CD4-positive, alpha-beta T cell treated with Interleukin-4 for 1 hour (primary cell): Measurements from ENCODE around the gene KIAA0825.

Experiments
- DNase-seq, 2 donors: peaks; one replicate each; pipeline ENCODE4 v3.0.0-alpha.2; 2020 to 2022

Gene KIAA0825

DNA sequence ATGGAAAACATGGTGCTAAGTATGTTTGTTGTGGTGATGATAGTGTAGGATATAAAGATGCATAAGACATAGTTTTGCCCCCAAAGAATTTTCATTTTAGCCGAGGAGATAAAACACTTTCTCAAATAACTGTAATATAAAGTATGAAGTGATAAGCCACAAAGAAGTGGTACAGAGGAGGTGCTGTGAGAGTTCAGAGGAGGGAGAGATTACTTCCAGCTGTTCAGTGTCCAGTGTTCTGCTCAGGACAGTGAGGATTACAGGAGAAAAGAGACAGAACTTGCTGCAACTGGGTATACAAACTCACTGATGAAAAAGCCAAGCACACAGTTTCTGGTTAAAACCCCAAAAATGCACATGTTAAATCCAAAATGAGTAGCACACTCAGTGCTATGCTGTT is 309.3 kb downstream of the KIAA0825 start:
- no peak for DNase-seq

DNA sequence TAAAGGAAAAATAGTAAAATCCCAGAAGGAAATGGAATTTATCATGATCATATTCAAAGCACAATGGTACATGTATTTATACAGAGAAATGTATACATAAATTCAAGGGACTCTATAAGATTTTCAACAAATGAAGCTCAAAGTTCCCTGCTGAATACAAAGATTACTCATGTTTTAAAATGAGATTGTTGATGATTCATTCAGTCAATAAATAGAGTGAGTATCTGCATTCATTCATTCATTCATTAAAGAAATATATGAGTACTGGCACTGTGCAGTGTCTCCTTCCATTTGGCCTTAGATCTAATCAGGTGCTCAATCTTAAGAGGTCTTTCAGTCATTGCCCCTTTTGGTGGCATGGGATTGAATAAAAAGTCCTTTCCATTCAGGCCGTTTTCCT is 310.0 kb downstream of the KIAA0825 start:
- no peak for DNase-seq

DNA sequence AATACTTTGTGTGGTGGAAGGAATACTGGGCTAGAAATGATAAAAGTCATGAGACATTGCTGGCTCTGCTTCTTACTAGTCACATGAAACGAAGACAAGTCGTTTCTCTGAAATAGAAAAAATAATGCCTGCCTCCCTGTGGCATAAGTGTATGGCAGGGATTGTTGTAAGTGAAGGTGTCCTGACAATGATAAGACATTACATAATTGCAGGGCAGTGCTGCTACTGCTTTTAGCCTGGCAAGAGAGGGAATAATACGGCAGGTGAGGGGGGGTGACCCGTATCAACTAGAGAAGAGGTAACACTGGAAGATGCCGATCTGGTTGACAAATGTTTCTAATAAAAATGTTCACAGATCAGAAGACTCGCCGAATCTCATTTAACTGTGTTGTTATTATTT is 314.3 kb downstream of the KIAA0825 start:
- DNase-seq: no peak

DNA sequence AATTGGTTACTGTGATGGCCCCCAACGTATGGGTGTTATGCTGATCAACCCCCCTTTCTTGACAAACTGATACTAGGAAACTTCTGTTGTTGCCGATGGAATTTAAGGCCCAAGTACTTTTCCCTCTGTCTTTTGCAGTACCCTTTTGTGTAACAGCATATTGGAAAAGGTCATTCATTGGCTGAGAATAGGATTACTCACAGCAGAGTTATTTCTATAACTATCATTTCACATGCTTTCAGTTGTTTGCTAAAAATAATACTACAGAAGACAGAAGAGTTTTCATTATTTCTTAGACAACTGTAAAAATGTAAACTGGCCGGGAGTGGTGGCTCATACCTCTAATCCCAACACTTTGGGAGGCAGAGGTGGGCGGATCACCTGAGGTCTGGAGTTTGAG is 329.5 kb downstream of the KIAA0825 start:
- DNase-seq: no peak

DNA sequence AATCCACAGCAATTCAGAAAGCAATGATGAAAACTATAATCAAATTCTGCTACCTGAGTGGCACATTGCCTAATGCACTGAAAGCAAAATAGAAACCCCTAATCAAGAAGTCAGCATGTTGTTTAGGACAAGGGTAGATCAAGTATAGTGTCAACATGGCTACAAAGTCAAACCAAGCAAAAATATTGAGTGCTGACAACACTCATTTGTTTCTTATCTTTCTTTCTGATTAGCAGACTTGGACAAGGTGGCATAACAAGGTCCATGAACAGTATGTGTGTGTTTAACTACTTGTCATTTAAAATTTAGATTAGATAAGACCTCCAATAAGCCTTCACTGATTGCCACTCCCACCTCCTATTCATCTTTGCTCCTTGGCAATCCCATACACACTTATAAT is 332.4 kb downstream of the KIAA0825 start:
- no peak for DNase-seq

DNA sequence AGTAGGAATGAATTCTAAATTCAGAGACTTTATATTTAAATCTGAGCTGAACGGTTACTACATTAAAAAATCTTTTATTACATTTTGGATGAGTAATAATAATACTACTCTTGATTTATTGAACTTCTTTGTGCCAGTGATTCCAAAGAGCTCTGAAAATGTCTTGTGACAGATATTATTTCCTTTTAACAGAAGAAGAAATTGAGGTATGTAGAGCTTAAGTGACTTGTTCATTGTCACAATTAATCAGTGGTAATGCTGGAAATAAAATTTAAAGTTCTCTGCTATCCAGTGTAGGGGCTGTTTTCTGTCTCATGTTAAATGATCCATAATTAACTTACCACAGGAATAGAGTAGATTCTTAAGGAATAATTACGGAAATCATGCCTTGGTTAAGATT is 335.3 kb downstream of the KIAA0825 start:
- DNase-seq: no peak

DNA sequence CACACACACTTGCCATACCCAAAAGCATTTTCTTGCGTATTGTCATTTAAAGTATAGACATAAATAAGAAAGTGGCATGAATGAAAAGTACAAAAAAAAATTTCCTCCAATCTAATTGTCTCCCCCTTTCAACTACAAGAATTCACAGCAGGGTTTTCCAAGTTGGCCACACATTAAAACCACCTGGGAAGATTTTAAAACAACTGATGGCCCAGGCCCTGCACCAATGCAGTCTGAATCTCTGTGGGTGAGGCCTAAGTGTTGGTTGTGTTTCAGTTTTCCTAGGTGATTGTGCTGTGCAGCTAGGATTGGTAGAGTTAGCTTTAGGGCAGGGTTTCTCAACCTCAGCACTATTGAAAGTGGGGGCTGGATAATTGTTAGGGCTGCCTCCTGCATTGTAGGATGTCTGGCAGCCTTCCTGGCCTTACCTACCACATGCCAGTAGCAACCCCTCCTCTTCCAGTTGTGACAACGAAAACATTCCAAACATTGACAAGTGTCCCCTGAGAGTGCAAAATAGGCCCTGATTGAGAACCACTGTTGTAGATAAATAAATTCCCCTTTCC is 337.1 kb downstream of the KIAA0825 start:
- DNase-seq: no peak

DNA sequence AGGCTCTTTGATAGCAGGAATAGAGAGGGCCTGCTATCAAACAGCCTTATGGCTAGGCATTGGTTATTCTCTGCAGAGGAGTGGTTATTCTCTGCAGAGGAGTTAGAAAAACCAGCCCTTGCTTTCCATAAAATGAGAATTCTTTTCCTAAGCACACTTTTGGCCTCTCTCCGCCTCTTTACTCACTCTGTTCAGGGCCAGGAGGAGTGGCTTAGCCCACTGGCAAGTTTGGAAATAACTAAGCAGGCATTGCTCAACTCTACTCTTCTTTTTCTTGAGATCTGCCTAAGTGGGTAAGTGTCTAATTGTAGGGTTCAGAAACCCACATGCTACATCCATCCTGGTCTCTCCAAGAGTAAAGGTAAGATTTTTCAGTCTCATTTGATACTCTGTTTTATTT is 341.7 kb downstream of the KIAA0825 start:
- DNase-seq: no peak

DNA sequence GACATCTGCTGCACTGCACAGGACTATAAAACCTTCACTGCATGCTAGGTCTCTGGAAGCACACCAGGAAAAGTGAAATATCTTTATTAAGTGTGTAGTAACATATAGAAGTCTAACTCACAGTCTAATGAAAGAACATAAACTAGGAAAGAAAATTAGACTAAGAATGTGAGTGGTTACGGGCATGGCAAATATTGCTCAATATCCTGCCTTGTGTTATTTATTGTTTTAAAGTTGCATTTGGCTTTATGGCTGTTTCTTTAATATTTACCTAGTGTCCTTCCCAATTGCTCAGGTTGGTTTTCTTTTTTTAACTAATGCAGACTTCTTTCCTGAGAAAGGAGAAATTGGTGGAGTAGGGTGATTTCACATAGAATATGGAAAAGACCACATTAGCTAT is 342.4 kb downstream of the KIAA0825 start:
- DNase-seq: no peak

DNA sequence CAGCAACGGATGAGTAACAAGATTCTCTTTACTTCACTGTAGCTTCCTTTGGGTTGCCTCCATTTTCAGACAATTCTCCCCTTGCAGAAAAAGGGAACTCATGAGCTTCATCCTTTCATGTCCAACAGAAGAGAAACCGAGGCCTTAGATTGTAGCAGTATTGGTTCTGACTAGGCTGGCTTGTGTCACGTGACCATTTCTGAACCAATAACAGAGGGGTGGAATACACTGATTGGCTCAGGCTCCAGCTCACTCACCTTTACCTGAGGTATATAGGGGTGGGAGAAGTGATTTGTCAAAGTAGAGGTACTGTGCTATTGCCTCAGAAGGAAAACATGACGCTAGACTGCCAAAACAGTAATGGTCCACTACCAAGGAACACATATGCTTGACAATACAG is 343.7 kb downstream of the KIAA0825 start:
- no peak for DNase-seq

DNA sequence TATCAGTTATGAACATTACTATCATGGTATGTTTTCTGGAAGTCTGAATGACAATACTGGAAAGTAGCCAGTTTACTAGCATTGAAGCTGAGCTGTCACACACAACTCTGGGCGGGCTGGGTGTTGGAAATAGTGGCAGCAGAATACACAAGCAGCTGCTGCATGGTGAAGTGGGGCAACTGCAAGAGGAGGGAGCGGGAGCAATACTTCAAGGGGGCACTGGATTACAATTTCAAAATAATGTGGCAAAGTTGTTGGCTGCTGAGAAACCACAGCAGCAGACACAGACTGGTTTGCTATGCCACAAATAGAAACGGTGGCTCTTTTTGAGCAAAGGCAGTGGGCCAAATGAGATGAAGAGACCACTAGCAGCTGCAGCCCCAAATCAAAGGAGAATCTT is 350.2 kb downstream of the KIAA0825 start:
- DNase-seq: no peak

DNA sequence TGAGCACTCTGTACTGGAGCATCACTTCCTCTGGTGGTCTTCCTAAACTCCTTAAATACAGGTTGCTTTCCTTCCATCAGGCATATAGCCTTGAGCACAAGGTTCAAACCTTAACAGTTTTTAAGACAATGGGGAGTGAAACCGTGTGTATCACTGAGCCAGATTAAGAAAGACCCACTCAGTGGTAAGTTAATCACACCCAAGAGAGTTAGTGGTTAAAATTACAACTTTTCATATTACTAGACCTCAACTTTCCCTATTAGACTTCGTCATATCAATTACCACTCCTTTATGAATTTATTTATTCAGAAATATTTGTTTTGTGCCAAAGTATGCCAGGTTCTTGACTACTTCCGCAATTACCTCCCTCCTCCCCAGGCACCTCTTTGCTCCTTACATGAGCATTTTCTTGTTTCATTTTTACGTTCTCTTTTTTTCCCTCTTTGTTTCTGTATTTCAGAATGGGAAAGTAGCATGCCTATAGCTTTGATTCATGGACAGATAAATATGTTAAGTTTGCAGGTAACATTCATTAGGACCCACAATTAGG is 351.0 kb downstream of the KIAA0825 start:
- no peak for DNase-seq

DNA sequence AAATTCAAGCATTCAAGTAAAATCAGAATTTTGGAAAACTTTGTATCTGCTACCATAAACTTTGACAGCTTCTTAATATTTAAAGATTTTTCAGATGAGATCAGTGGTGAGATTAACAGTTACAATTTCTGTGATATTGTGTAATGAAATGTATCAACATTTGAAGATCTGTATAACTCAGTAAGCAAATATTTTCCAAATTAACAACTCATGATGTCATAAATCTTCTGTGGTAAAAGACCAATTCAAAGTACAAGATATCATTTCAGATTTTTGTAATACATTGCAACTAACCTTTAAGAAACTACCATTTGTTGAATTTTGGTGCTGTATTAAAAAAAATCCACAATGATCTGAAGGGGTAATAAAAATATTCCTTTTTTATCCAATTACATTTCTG is 352.2 kb downstream of the KIAA0825 start:
- no peak for DNase-seq

DNA sequence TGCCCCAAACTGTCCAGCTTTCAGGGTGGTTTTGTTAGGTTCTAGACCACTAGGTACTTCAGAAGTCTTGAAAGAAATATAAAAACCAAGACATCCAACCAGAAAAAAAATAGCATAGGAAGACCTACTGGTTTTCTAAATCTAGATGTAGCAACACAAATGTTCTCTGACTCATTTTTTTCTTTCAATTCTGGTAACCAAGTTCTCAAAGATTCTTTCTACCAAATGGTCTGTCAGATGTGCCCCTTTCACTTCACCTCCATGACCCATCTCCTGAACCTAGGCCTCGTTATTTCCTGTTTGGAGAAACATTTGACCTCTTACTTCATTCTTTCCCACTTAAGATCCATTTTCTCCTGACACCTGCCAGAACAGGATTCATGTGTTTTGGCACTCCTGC is 355.3 kb downstream of the KIAA0825 start:
- DNase-seq: no peak

DNA sequence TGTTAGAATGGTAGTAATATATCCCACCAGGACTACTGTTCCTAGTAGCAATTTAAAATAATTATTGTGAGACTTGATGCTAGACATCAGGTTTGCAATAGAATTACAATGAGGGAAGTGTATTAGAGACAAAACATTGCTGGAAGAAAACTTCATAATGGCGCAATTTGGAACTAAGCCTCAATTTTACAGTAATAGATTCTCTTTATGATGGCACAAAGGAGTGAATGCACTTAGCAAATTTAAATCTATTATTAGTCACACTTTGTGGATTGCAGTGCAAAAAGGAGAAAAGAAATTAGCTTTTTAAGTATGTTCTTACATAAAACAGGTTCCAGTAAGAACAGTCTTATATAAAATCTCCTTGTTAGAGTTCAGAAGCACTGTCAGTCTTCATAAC is 358.3 kb downstream of the KIAA0825 start:
- DNase-seq: no peak

DNA sequence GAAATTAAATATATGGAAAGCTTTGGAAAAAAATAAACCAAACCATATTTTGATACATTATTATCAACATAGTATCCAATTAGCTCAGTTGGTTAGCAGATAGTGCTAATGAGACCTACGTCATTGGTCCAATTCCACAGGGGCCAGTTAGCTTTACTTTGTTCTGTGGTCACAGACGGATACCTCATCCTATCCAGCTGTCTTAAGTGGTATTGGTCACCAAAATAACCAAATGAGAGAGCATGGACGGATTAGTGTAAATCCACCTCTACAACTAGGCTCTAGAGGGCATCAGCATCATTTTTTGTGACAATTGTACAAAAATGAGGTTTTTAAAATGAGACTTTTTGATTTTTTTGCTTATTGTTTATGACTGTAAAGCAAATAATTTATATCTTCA is 364.2 kb downstream of the KIAA0825 start:
- no peak for DNase-seq

DNA sequence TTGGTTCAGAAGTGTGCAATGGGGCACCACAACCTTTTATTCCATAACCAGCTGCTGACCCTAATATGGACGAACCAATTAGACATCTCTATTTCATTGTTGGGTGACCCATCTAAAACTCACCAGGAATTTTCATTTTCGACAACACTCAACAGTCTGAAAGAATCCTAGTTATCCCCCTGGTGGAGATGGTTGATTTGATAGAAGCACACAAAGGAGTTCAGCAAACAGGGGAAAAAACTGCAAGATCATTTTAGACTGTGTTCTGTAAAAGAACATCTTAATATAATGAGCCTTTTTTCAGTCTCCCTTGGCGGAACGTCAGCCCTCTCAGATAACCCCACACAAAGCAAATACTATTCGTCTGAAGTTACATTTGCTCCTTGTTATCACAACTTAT is 367.4 kb downstream of the KIAA0825 start:
- no peak for DNase-seq

DNA sequence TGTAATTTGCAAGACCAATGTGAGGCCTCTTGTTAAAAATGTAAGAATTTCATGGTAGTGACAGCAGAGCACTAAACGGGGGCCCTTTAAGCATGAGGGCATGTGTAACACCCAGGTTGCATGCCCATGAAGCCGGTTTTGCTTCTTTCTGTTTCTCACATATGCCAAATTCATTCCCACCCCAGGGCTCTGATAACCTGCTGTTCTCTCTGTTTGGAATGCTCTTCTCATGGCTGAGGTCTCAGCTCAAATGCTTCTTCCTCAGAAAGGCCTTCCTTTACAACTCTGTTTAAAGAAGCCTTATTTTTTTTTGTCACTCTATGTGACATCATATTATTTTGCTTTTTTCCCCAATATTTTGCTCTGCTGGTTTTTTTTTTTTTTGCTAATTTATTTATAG is 369.0 kb downstream of the KIAA0825 start:
- no peak for DNase-seq

DNA sequence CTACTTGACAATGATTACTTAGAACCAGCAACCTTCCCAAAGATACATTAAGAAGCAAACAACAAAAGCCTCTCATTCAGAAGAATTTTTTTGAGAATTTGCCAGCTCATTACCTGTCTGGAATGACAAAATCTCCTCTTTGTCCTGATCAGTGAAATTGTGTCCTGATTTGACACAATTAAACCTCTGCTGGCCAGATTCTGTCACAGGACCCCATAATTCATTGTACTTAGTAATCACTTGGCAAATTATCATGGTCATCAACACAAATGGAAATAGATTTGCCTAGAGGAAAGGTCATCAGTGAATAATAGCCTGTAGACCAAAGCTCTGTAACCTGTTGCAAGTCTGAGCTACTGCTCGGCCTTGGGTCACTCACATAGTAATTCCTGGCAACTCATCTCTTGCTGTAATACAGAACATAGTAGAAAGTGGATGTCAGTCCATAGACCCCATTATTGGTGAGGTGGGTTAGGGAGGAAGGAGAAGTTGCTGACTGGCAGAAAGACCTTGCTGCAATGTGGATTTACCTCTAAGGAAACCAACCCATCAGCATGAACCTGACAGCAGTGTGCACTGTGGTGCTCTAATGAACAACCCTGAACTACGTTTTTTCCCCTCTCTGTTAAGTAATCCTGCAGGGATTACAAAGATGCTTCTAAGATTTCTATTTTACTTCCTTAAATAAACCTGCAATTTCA is 370.1 kb downstream of the KIAA0825 start:
- DNase-seq: no peak

DNA sequence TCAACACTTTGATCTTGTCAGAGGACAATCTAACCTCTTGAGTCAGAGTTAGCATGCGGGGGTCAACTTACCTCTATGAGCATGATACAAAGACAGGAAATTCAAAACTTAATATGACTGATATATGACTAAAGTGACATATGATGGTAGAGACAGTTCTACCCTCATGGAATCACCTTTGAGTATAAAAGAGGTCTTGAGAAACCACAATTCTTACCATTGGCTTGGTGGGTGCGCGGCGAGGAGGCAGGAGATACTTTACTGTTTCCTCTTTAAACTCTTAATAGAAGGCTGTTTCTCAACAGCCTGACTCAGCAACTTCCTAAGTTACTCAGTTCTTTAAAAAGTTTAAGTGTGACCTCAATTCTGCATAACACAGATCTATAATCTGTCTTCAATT is 372.8 kb downstream of the KIAA0825 start:
- DNase-seq: no peak

DNA sequence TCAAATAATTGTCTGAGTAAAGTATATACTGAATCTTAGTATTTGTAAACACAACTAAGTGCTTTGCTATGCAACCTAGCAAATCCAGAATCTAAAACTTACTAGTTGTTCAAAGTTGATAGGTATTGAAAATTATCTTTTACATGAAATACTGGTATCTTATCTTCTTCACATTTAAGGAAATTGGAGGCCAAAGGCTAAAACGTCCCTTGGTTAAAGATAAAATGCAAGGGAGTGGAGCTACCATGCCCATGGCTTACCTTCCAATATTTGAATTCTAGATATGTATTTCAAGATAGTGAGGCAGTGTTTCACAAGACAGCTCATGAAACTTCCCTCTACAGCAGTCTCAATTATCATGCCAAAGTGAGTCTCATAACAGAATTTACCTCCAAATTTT is 373.5 kb downstream of the KIAA0825 start:
- DNase-seq: no peak

DNA sequence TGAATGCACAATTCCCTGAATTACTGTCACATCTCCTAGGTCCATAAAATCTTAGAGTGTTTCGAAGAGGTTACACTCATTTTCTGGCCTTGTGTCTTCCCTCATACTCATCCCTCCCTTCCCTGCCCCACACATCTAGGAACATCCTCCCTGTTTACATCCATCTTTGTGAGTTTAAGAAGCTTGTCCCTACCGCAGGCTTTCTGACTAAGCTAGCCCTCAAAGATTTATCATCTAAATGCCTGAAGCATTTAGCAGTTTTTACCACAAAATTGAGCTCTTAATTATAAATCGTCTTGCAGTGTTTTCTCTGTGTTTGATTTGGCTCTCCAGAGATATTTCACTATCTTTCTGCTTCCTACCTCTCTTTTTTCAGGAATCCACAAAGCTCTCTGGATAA is 374.8 kb downstream of the KIAA0825 start:
- DNase-seq: no peak

DNA sequence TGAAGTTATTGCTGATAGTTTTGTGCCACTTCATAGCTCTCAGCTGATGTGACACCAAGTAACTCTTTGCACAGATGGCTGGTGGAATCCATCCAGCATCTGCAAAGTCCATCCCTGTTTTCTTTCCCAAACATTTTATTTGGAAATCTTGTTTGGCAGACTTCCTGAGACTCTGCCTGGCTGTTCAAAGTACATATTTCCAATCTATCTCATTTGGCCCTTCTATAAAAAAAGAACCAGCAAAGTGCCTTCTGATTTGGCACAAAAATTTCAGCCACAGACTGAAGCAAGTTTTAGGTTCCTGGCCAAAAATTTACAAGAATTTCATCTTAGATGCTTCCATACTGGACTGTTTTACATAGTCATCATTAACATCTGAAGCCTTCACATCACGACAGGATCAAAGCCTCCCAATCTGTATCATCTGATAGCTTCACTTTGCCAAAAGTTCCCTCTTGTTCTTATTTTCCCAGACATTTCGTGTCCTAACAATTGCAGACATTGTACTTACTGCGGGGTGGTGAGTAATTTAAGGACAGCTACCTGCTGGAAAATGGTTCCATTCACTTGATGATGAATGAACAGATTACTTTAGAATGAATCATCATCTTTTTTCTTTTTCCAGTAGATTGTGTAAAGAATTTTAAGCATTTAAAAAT is 377.3 kb downstream of the KIAA0825 start:
- DNase-seq: no peak

DNA sequence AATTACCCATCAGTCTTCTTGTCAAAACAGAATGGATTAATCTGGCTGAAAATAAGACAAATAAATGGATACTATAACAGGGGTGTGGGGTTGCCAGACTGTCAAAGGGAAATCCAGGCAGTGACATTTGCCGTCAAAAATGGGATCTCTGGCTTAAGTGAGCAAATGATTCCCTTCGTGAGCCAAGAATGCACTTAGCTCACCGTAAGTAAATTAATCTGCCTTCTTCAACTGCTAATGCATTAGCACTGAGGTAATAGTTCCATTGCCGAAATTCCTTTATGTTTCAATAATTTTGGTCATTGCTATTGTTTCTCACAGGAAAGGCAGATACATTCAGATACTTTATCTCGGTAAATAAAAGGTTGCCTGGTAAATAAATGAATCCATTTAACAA is 377.8 kb downstream of the KIAA0825 start:
- no peak for DNase-seq
